Glomerular endothelial cell (primary cell): ENCODE data around the gene ACTR3C. TPM values are rescaled to one million over a fixed set of nuclear protein-coding genes. Genes with fewer than 3 reads are reported as not detected.

Experiments used
- DNase-seq: peaks from one replicate; pipeline ENCODE4 v3.0.0-alpha.2; 2011; ENCODE audit warnings: low read depth, low spot score; ENCODE audit errors: extremely low read depth
- total RNA-seq: library from RNA; depleted of rRNA; stranded (reverse); fragments of >200 nt; gene quantifications from 2 replicates; pipeline ENCODE4 v1.2.3, GENCODE V29; 2015

The ACTR3C gene
- 0.53 and 2.1 TPM in 2 replicates for total RNA-seq

- no peak for DNase-seq
Observed at GRCh38 chr7:150322833-150323681, at the start of gene ACTR3C, which contains the start of gene LRRC61. Gene ACTR3C, minus strand, starts transcription at chr7:150323545. Its CDS starts 28,249 bp downstream, at chr7:150295296. Gene LRRC61, plus strand, starts transcription at chr7:150323355. Its CDS starts 13,507 bp downstream, at chr7:150336862.

- DNase-seq, result no peak
Observed at GRCh38 chr7:150372271-150373048, 49.1 kb upstream of the ACTR3C start.

- DNase-seq, result no peak
Observed at GRCh38 chr7:150371996-150372270, 48.6 kb upstream of the ACTR3C start.

- no peak for DNase-seq
Observed at GRCh38 chr7:150371131-150371995, 48.0 kb upstream of the ACTR3C start.

GRCh38 chr7:150370612-150371071 lies 47.3 kb upstream of the ACTR3C start:
- no peak for DNase-seq

- no peak for DNase-seq
Observed at GRCh38 chr7:150369748-150370501, 46.6 kb upstream of the ACTR3C start.

GRCh38 chr7:150368884-150369747 lies 45.8 kb upstream of the ACTR3C start:
- DNase-seq, result no peak

- no peak for DNase-seq
Observed at GRCh38 chr7:150368096-150368883, 44.9 kb upstream of the ACTR3C start, which contains the start of gene REPIN1. Gene REPIN1, plus strand, starts transcription at chr7:150368822. Its CDS starts 890 bp downstream, at chr7:150369712.

- DNase-seq, result no peak
Observed at GRCh38 chr7:150367677-150368095, 44.3 kb upstream of the ACTR3C start.

- no peak for DNase-seq
Observed at GRCh38 chr7:150365673-150366398, 42.5 kb upstream of the ACTR3C start.

GRCh38 chr7:150365194-150365593 lies 41.8 kb upstream of the ACTR3C start:
- no peak for DNase-seq

- DNase-seq, result no peak
Observed at GRCh38 chr7:150363872-150364271, 40.5 kb upstream of the ACTR3C start.

- no peak for DNase-seq
Observed at GRCh38 chr7:150363370-150363769, 40.0 kb upstream of the ACTR3C start.

- DNase-seq, result no peak
Observed at GRCh38 chr7:150361807-150362621, 38.7 kb upstream of the ACTR3C start.

- DNase-seq, result no peak
Observed at GRCh38 chr7:150361402-150361801, 38.1 kb upstream of the ACTR3C start.

- no peak for DNase-seq
Observed at GRCh38 chr7:150360363-150361058, 37.2 kb upstream of the ACTR3C start.
